BLaER1 (cell line): Measurements from ENCODE around the gene MMP17.
"Not testable (repeated sequence)": the region's sequence is repeated elsewhere in the genome, so short reads cannot be mapped to it uniquely, and the experiment has no call there.

ENCODE experiments used
- H3K27ac ChIP-seq: shearing (Covaris generic); formaldehyde crosslinking; 2 replicates; pipeline ENCODE4 v1.8.1; 2022
- H3K27me3 ChIP-seq: shearing (Covaris generic); formaldehyde crosslinking; 2 replicates; pipeline ENCODE4 v1.8.1; 2022
- H3K36me3 ChIP-seq: shearing (Covaris generic); formaldehyde crosslinking; 2 replicates; pipeline ENCODE4 v1.8.1; 2022
- H3K4me1 ChIP-seq: shearing (Covaris generic); formaldehyde crosslinking; 2 replicates; pipeline ENCODE4 v1.8.1; 2022
- H3K4me2 ChIP-seq: shearing (Covaris generic); formaldehyde crosslinking; 2 replicates; pipeline ENCODE4 v1.8.1; 2022
- H3K4me3 ChIP-seq: shearing (Covaris generic); formaldehyde crosslinking; 2 replicates; pipeline ENCODE4 v1.8.1; 2022
- H3K9ac ChIP-seq: shearing (Covaris generic); formaldehyde crosslinking; 2 replicates; pipeline ENCODE4 v1.8.1; 2022
- H3K9me3 ChIP-seq: shearing (Covaris generic); formaldehyde crosslinking; 2 replicates; pipeline ENCODE4 v1.8.1; 2022
- H4K20me1 ChIP-seq: shearing (Covaris generic); formaldehyde crosslinking; 2 replicates; pipeline ENCODE4 v1.8.1; 2022
- Cebpa-rat ChIP-seq: shearing (Covaris generic); IDR thresholded peaks from 2 replicates; pipeline ENCODE4 v1.8.1; 2022

MMP17 gene

DNA sequence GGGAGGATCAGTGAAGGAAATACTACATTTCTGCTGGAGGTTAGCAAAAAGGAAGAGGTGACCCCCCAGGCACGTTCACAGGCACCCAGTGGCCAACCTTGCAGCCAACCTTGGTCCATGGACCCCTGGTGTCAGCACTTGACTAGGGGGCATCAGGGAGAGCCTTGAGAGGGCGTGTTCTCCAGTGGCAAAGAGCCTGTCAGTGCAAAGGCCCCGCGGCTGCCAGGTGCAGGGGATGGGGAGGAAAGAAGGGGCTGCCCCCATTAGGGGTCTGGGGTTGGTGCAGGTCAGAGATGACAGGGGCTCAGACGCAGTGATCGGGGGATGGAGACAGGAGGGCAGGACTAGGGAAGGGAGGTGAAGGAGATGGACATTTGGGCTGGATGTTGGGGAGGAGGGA, 43.5 kb downstream of the MMP17 start:
- no peak for TF ChIP-seq Cebpa-rat
- Histone ChIP-seq H3K4me3 (no peak overlapping the region), H3K4me1 (no peaks in the 10 kb centered on the region), H3K27me3 (no peaks in the 10 kb centered on the region), H3K36me3 (no peaks in the 10 kb centered on the region), H3K27ac (no peak overlapping the region), H4K20me1 (no peaks in the 10 kb centered on the region), H3K4me2 (no peak overlapping the region), H3K9ac (no peak overlapping the region), H3K9me3 (peaks cover 25% of the 10 kb centered on the region)

GRCh38 chr12:131872154-131873051, 44.2 kb downstream of the MMP17 start:
- peaks cover 25% of the 10 kb centered on the region for H3K9me3 ChIP-seq
- H3K9ac ChIP-seq, result no peak overlapping the region
- H3K36me3 ChIP-seq, result no peaks in the 10 kb centered on the region
- no peak overlapping the region for H3K4me2 ChIP-seq
- no peaks in the 10 kb centered on the region for H4K20me1 ChIP-seq
- no peak overlapping the region for H3K4me3 ChIP-seq
- H3K4me1 ChIP-seq, result no peaks in the 10 kb centered on the region
- TF ChIP-seq Cebpa-rat, result no peak
- H3K27ac ChIP-seq, result no peak overlapping the region
- H3K27me3 ChIP-seq, result no peaks in the 10 kb centered on the region

GRCh38 chr12:131873293-131873692, 45.1 kb downstream of the MMP17 start:
- Histone ChIP-seq H3K27ac (no peak overlapping the region), H3K4me3 (no peak overlapping the region), H4K20me1 (no peaks in the 10 kb centered on the region), H3K4me2 (no peak overlapping the region), H3K9me3 (peaks cover 25% of the 10 kb centered on the region), H3K9ac (no peak overlapping the region), H3K36me3 (no peaks in the 10 kb centered on the region), H3K4me1 (no peaks in the 10 kb centered on the region), H3K27me3 (no peaks in the 10 kb centered on the region)
- TF ChIP-seq Cebpa-rat, result no peak

DNA sequence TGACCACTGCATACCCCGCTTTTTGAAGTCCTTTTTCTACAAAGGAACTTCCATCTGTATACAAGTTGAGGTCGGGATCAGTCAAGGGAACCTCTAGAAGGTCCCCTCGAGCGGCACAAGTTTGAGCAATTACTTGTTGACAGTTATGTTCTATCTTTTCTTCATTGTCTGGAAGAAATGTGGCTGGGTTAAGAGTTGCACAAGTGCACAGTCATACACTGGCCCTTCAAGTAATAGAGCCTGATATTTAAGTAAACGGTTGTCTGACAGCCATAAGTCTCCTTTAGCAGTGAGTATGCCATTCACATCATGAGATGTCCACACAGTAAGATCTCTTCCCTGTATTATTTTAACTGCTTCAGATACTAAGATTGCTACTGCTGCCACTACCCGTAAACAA, 46.8 kb downstream of the MMP17 start:
- H3K4me3 ChIP-seq, H3K27me3 ChIP-seq, H3K36me3 ChIP-seq, H3K4me2 ChIP-seq, H4K20me1 ChIP-seq, H3K4me1 ChIP-seq, H3K9ac ChIP-seq, H3K27ac ChIP-seq: not testable (repeated sequence)
- H3K9me3 ChIP-seq, result peaks cover 25% of the 10 kb centered on the region

- H4K20me1 ChIP-seq, H3K27me3 ChIP-seq, H3K4me1 ChIP-seq, H3K4me3 ChIP-seq, H3K36me3 ChIP-seq, H3K4me2 ChIP-seq, H3K27ac ChIP-seq, H3K9ac ChIP-seq: not testable (repeated sequence)
- H3K9me3 ChIP-seq, result peaks cover 21% of the 10 kb centered on the region
Observed at GRCh38 chr12:131877216-131877615, 49.0 kb downstream of the MMP17 start.

DNA sequence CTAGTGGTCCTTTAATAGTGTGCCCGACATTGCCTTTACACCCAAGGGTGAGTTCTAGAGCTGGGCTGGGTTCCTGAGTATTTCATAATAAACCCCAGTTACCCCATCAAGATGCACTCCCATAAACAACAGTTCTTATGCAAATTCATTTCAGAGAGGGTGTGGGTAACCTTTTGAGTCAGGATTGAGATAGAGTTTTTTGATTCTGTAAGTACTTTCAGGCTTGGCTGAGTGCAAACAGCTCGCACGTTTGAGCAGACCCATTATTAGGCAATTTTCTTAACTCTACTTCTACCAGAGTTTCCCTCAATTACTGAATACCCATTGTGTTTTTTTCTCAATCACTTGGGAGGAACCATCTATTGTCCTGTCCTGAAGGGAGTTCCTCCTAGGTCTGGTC, 50.2 kb downstream of the MMP17 start:
- H3K27me3 ChIP-seq, H3K27ac ChIP-seq, H3K4me2 ChIP-seq, H3K9ac ChIP-seq, H3K36me3 ChIP-seq, H4K20me1 ChIP-seq, H3K4me1 ChIP-seq, H3K4me3 ChIP-seq: not testable (repeated sequence)
- peaks cover 11% of the 10 kb centered on the region for H3K9me3 ChIP-seq

DNA sequence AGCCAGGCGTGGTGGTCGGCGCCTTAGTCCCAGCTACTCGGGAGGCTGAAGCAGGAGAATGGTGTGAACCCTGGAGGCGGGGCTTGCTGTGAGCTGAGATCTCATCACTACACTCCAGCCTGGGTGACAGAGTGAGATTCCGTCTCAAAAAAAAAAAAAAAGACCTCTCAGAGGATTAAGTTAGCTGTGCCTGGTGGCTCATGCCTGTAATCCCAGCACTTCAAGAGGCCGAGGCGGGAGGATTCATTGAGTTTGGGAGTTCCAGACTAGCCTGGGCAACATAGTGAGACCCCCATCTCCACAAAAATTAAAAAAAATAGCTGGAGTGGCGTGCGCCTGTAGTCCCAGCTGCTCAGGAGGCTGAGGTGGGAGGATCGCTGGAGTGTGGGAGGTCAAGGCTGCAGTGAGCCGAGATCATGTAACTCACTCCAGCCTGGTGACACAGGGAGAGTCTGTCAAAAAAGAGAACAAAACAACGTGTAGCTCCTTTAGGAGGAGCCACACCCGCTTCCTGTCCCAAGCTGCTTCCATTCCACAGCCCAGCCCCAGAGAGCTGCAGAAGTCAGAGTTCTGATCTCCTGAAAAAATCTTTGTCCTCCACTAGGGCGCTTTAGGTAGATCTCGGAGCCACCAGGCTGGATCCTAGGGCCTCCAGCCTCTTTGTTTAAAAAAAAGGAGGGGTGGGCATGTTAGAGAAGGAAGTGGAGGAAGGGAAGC, 54.8 kb downstream of the MMP17 start:
- no peak overlapping the region for H3K4me2 ChIP-seq

GRCh38 chr12:131883521-131883900, 55.3 kb downstream of the MMP17 start:
- Histone ChIP-seq H4K20me1 (no peaks in the 10 kb centered on the region), H3K4me3 (no peak overlapping the region), H3K27me3 (no peaks in the 10 kb centered on the region), H3K4me2 (no peak overlapping the region), H3K9ac (0 out of 2 replicates have a peak overlapping the region, but pooled peaks have one; percentile 2), H3K4me1 (peaks cover 5% of the 10 kb centered on the region; the same call in 1 of the 2 replicates), H3K27ac (no peak overlapping the region), H3K36me3 (no peaks in the 10 kb centered on the region), H3K9me3 (peaks cover 22% of the 10 kb centered on the region)
- no peak for TF ChIP-seq Cebpa-rat

More for the DNA sequence above, 54.8 kb downstream of the MMP17 start:
- Histone ChIP-seq H3K9ac (0 out of 2 replicates have a peak overlapping the region, but pooled peaks have one; percentile 2), H3K4me1 (peaks cover 5% of the 10 kb centered on the region; the same call in 1 of the 2 replicates), H3K36me3 (no peaks in the 10 kb centered on the region), H3K27ac (no peak overlapping the region), H4K20me1 (no peaks in the 10 kb centered on the region), H3K4me3 (no peak overlapping the region), H3K27me3 (no peaks in the 10 kb centered on the region), H3K9me3 (peaks cover 22% of the 10 kb centered on the region)
- TF ChIP-seq Cebpa-rat, result no peak

DNA sequence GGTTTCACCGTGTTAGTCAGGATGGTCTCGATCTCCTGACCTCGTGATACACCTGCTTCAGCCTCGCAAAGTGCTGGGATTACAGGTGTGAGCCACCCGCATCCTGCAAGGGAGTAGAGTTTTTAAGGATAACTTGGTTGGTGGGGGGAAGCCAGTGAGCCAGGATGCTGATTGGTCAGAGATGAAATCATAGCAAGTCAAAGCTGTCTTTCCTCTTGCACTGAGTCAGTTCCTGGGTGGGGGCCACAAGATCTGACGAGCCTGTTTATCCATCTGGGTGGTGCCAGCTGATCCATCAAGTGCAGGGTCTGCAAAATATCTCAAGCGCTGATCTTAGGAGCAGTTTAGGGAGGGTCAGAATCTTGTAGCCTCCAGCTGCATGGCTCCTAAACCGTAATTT, 56.9 kb downstream of the MMP17 start:
- not testable (repeated sequence) for H3K36me3 ChIP-seq, H3K27ac ChIP-seq, H3K9ac ChIP-seq, H3K4me3 ChIP-seq, H3K4me2 ChIP-seq, H3K4me1 ChIP-seq, H3K27me3 ChIP-seq, H4K20me1 ChIP-seq
- H3K9me3 ChIP-seq, result peaks cover 22% of the 10 kb centered on the region

DNA sequence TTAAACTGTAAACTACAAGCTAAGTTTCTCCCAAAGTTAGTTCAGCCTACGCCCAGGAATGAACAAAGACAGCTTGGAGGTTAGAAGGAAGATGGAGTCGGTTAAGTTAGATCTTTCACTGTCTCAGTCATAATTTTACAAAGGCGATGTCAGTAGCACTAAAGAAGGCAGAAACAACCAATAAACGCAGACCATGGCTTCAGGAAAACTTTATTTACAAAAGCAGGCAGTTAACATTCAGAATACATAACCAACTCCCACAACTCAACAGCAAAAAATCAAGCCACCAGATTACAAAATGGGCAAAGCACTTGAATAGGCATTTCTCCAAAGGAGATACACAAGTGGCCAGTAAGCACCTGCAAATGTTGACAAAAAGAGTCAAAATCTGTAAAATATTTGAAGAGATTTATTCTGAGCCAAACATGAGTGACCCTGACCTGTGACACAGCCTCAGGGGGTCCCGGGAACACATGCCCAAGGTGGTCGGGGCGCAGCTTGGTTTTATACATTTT, 57.4 kb downstream of the MMP17 start:
- Histone ChIP-seq H3K9me3 (peaks cover 22% of the 10 kb centered on the region), H4K20me1 (no peaks in the 10 kb centered on the region), H3K36me3 (no peaks in the 10 kb centered on the region), H3K27ac (no peak overlapping the region), H3K27me3 (no peaks in the 10 kb centered on the region), H3K4me3 (no peak overlapping the region), H3K9ac (no peak overlapping the region), H3K4me2 (no peak overlapping the region), H3K4me1 (peaks cover 5% of the 10 kb centered on the region; the same call in 1 of the 2 replicates)
- TF ChIP-seq Cebpa-rat, result no peak

DNA sequence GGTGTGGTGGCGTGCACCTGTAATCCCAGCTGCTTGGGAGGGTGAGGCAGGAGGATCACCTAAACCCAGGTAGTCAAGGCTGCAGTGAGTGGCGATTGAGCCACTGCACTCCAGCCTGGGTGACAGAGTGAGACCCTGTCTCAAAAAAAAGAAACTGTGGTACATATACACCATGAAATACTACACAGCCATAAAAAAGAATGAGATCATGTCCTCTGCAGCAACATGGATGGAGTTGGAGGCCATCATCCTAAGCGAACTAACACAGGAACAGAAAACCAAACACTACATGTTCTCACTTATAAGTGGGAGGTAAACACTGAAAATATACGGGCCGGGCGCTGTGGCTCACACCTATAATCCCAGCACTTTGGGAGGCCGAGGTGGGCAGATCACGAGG, 63.5 kb downstream of the MMP17 start:
- not testable (repeated sequence) for H3K27me3 ChIP-seq, H3K36me3 ChIP-seq, H3K9ac ChIP-seq, H3K27ac ChIP-seq, H3K4me3 ChIP-seq, H3K9me3 ChIP-seq, H3K4me2 ChIP-seq
- peaks cover 16% of the 10 kb centered on the region for H4K20me1 ChIP-seq
- H3K4me1 ChIP-seq, result peaks cover 18% of the 10 kb centered on the region
